GM10266 (cell line): ENCODE measurements around the gene STX4.

Experiments used
- DNase-seq: peaks from one replicate; pipeline ENCODE4 v3.0.0; 2012; ENCODE audit errors: extremely low spot score
- CTCF ChIP-seq: IDR thresholded peaks from 2 replicates; pipeline ENCODE4 v1.5.1; 2012; ENCODE audit warnings: mild to moderate bottlenecking, low read depth; ENCODE audit not compliant: control insufficient read depth, insufficient read depth; ENCODE audit errors: missing control alignments

STX4 gene

GRCh38 chr16:31029272-31029671, 4.1 kb upstream of the STX4 start:
- TF ChIP-seq CTCF = no peak
- no peak for DNase-seq

- TF ChIP-seq CTCF = no peak
- no peak for DNase-seq
Observed at GRCh38 chr16:31031276-31031675, 2.1 kb upstream of the STX4 start.

GRCh38 chr16:31033709-31034492, 543 bp downstream of the STX4 start:
- TF ChIP-seq CTCF = no peak
- DNase-seq = peak; percentile 95

GRCh38 chr16:31036691-31037090, 3.3 kb downstream of the STX4 start:
- no peak for TF ChIP-seq CTCF
- DNase-seq = no peak

- TF ChIP-seq CTCF = no peak
- no peak for DNase-seq
Observed at GRCh38 chr16:31038993-31039392, 5.6 kb downstream of the STX4 start.

GRCh38 chr16:31042866-31043265, 9.5 kb downstream of the STX4 start:
- no peak for TF ChIP-seq CTCF
- no peak for DNase-seq

- TF ChIP-seq CTCF = no peak
- DNase-seq = no peak
Observed at GRCh38 chr16:31043352-31043751, 10.0 kb downstream of the STX4 start.
